Tibial nerve (tissue), 3 donors: ENCODE measurements around the gene ANAPC7.

ENCODE experiments used
- CTCF ChIP-seq, 5 experiments: fragments of 200-600 bp in 3 of 5; fragments of 450-650 bp in 2 of 5; sonication (generic) in 3 of 5; IDR thresholded peaks; one replicate each; pipeline ENCODE4 v1.5.1; 2016 to 2019; ENCODE audit warnings: antibody characterized with exemption in 5 of 5, mild to moderate bottlenecking in 3 of 5, moderate library complexity in 2 of 5
- POLR2A ChIP-seq, 2 donors: fragments of 450-650 bp; IDR thresholded peaks; one replicate each; pipeline ENCODE4 v1.6.1; 2017; ENCODE audit warnings: antibody characterized with exemption in 2 of 2, mild to moderate bottlenecking in 2 of 2, moderate library complexity in 2 of 2

GRCh38 chr12:110343114-110343513 is 60.4 kb downstream of the ANAPC7 start:
- TF ChIP-seq POLR2A (IDR thresholded peaks at IDR 0.05) (no peak), CTCF (IDR thresholded peaks at IDR 0.05) (no peak)
